ENCODE results near the gene PADI1. TPM values are rescaled to one million over a fixed set of nuclear protein-coding genes. Genes with fewer than 3 reads are reported as not detected.

PADI1 gene
- total RNA-seq, 1 experiment from 2014 or later, result 0.24 TPM

GRCh38 chr1:17235135-17235885 is 30.4 kb downstream of the PADI1 start:
- WGBS (ENCODE audit: extremely low coverage, insufficient read length, low lambda C conversion rate), result no CpG with 5 or more reads among the region's 9 CpGs
- no peak overlapping the region for H3K23ac ChIP-seq (ENCODE audit: insufficient read length, low read depth, low read length)
- no peak overlapping the region for H3K14ac ChIP-seq (ENCODE audit: insufficient read depth, low read length)
- no peak overlapping the region for H3K4ac ChIP-seq (ENCODE audit: low read depth, low read length)
- no peaks in the 10 kb centered on the region for H3K79me1 ChIP-seq (ENCODE audit: insufficient read depth, low read depth, low read length, poor library complexity, severe bottlenecking)
- H3K4me2 ChIP-seq (ENCODE audit: insufficient read depth, insufficient read length, low read length), result no peak overlapping the region
- H3K4me1 ChIP-seq (ENCODE audit: insufficient read depth, low read length), result peaks cover 2% of the 10 kb centered on the region; the same call in 1 of the 2 replicates
- H3K9me3 ChIP-seq (ENCODE audit: control insufficient read depth, low read depth, low read length), result no peaks in the 10 kb centered on the region
- H3K9me3 Mint-ChIP-seq, result no peaks in the 10 kb centered on the region
- no peak overlapping the region for H2AK5ac ChIP-seq (ENCODE audit: insufficient read length, low read length)
- no peak overlapping the region for H2BK15ac ChIP-seq (ENCODE audit: low read depth, low read length)
- TF ChIP-seq CTCF (conservative IDR thresholded peaks at IDR 0.05), result no peak
- H3K4me3 Mint-ChIP-seq, result no peak overlapping the region
- peaks cover 13 to 16% of the 10 kb centered on the region in 2 experiments for H3K4me1 Mint-ChIP-seq
- no peak overlapping the region for H3K27ac Mint-ChIP-seq
- no peak overlapping the region for H3K56ac ChIP-seq (ENCODE audit: insufficient read length, low read depth, low read length)
- H3K79me2 ChIP-seq (ENCODE audit: insufficient read depth, low read length), result no peaks in the 10 kb centered on the region
- DNase-seq, result no peak
- no peak overlapping the region for H4K8ac ChIP-seq (replicated peaks; ENCODE audit: insufficient read length, low read depth, low read length)
- no peaks in the 10 kb centered on the region for H3K36me3 Mint-ChIP-seq (ENCODE audit: insufficient read depth in 1 of 3, low read depth in 3 of 3)
- no peak overlapping the region for H3K9ac ChIP-seq (ENCODE audit: extremely low read depth, insufficient read length, low read length)
- no peak overlapping the region for H2AFZ ChIP-seq (ENCODE audit: low read length)
- H3T11ph ChIP-seq (ENCODE audit: low read length), result no peak overlapping the region
- H3K27me3 ChIP-seq (ENCODE audit: insufficient read depth, low read length), result no peaks in the 10 kb centered on the region
- no peak overlapping the region for H2BK12ac ChIP-seq (ENCODE audit: insufficient read length, low read depth, low read length)
- no peaks in the 10 kb centered on the region for H3K27me3 Mint-ChIP-seq (ENCODE audit: low read depth)
- H2BK20ac ChIP-seq (ENCODE audit: low read depth, low read length, poor library complexity, severe bottlenecking), result no peak overlapping the region
- no peak overlapping the region for H4K5ac ChIP-seq (ENCODE audit: insufficient read length, low read depth, low read length)
- H3K27ac ChIP-seq (ENCODE audit: insufficient read length, low read depth, low read length), result no peak overlapping the region
- no peaks in the 10 kb centered on the region for H3K23me2 ChIP-seq (ENCODE audit: insufficient read length, low read depth, low read length, poor library complexity, severe bottlenecking)
- H4K91ac ChIP-seq (ENCODE audit: insufficient read length, low read depth, low read length), result no peak overlapping the region
- no peak overlapping the region for H2BK5ac ChIP-seq (ENCODE audit: insufficient read length, low read length)
- H4K20me1 ChIP-seq (ENCODE audit: control insufficient read depth, insufficient read depth, insufficient read length), result no peaks in the 10 kb centered on the region
- no peak overlapping the region for H3K18ac ChIP-seq (ENCODE audit: insufficient read length, low read depth, low read length)
- H2BK120ac ChIP-seq (ENCODE audit: low read depth, low read length, poor library complexity, severe bottlenecking), result no peak overlapping the region

Data from H9 (cell line).